HAP-1 (cell line): ENCODE results near the gene CISTR.
A peak's percentile ranks its signal among the peaks of the same experiment; 100 is the strongest.

Experiments used
- DNase-seq, 2 experiments: peaks; one replicate each; pipeline ENCODE4 v3.0.0-alpha.2; 2016 to 2020; ENCODE audit warnings: low spot score in 2 of 2
- H3K27me3 ChIP-seq: fragments of 250-450 bp; sonication (Bioruptor Pico); 2 replicates; pipeline ENCODE4 v1.5.1; 2020; ENCODE audit warnings: low read depth, mild to moderate bottlenecking, moderate library complexity
- H3K36me3 ChIP-seq: fragments of 250-450 bp; sonication (Bioruptor Pico); replicated peaks from 2 replicates; pipeline ENCODE4 v1.5.1; 2020; ENCODE audit warnings: mild to moderate bottlenecking
- H3K4me1 ChIP-seq: fragments of 250-450 bp; sonication (Bioruptor Pico); 2 replicates; pipeline ENCODE4 v1.5.1; 2020; ENCODE audit warnings: mild to moderate bottlenecking
- H3K4me3 ChIP-seq: fragments of 250-450 bp; sonication (Bioruptor Pico); 2 replicates; pipeline ENCODE4 v1.5.1; 2020; ENCODE audit warnings: mild to moderate bottlenecking, moderate library complexity
- H3K9me3 ChIP-seq: fragments of 250-450 bp; sonication (Bioruptor Pico); 2 replicates; pipeline ENCODE4 v1.5.1; 2020; ENCODE audit warnings: mild to moderate bottlenecking, moderate library complexity
- in situ Hi-C: fragments of 300-500 bp; cut with MboI; formaldehyde crosslinking; loops from 3 replicates; pipeline ENCODE4 v1.14.3; 2020; ENCODE audit warnings: low sequenced_read_pairs, inconsistent platforms, mixed read lengths

Gene CISTR

DNA sequence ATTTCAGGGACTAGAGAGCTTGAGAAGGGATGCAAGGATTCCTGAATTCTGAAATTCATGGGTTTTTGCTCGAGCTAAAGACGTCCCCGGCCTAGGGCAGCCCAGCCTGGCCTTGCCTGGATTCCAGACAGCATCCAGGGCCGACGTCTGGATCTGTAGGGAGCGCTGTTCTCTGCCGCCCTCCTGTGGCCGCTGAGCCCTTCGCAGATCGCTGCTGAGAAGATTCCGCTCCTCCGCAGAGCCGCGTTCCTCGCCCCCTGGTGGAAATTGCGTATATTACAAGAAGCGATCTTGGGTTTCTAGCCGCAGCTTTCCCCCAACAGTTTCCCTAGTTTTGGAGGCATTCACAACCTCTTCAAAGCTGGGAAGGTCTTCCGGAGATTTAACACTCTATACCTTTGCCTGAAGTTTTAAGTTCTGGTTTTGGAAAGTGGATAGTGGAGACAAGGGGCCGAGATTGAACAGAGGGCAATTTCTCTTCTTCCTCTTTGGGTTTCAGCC lies 5.1 kb downstream of the CISTR start:
- in situ Hi-C loops: no loop called here
- Histone ChIP-seq H3K27me3 (peaks cover 29% of the 10 kb centered on the region), H3K9me3 (no peaks in the 10 kb centered on the region), H3K4me1 (peaks cover 3% of the 10 kb centered on the region), H3K4me3 (no peak overlapping the region), H3K36me3 (no peaks in the 10 kb centered on the region)
- peak; percentile 82 to 95 for DNase-seq

DNA sequence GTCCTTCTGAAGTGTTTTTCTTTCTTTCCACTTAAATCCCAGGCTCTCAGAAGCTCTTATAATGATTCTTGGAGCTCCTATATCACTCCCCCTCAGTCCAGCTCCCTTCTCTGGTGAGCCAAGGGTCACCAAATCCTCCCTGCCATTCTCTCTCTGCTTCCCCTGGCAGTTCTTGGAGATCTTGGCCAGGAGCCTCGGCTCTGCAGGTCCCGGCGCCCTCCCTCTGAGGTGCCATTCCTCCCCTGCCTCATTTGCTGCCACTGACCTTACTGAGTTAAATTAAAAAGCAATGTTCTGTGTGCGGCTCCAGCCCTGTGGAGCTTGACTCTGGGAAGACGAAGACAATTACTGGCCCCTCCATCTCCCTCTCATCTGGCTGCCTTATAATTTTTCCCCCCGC lies 7.0 kb downstream of the CISTR start:
- H3K4me3 ChIP-seq: no peak overlapping the region
- H3K4me1 ChIP-seq: no peaks in the 10 kb centered on the region; the same call in 1 of the 2 replicates
- no peaks in the 10 kb centered on the region for H3K36me3 ChIP-seq
- H3K9me3 ChIP-seq: no peaks in the 10 kb centered on the region
- DNase-seq: no peak
- peaks cover 17% of the 10 kb centered on the region for H3K27me3 ChIP-seq
- in situ Hi-C loops: loop anchor here (5.0 kb wide), 1 partner anchor 42 kb away; no protein-coding TSS in a partner anchor

DNA sequence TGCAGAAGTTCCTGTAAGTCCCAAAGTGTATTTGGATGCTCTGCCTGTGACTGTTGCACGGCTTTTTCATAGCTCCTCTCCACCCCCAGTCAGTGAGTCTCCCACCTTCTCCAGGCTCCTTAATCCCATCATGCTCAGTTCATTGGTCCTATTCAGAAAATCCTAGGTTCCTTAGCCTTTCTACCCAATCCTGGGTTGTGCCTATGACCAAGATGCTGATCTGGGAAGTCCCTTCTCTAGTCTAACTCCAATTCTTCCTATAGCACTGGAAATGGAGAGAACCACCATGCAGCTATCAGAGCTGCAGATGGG lies 7.7 kb downstream of the CISTR start:
- in situ Hi-C loops: loop anchor here (5.0 kb wide), 1 partner anchor 42 kb away; no protein-coding TSS in a partner anchor
- no peak overlapping the region for H3K4me3 ChIP-seq
- H3K4me1 ChIP-seq: no peaks in the 10 kb centered on the region; the same call in 1 of the 2 replicates
- no peaks in the 10 kb centered on the region for H3K9me3 ChIP-seq
- H3K27me3 ChIP-seq: peaks cover 23% of the 10 kb centered on the region
- DNase-seq: no peak
- H3K36me3 ChIP-seq: no peaks in the 10 kb centered on the region

- peak; percentile 66 to 75 for DNase-seq
- no peaks in the 10 kb centered on the region for H3K9me3 ChIP-seq
- peaks cover 26% of the 10 kb centered on the region for H3K27me3 ChIP-seq
- peak overlapping the region; percentile 1; the same call in 1 of the 2 replicates for H3K4me3 ChIP-seq
- no peaks in the 10 kb centered on the region; the same call in 1 of the 2 replicates for H3K4me1 ChIP-seq
- no peaks in the 10 kb centered on the region for H3K36me3 ChIP-seq
- in situ Hi-C loops: loop anchor here (5.0 kb wide), 1 partner anchor 41 kb away; no protein-coding TSS in a partner anchor
Observed at GRCh38 chr12:53743266-53744129, 8.3 kb downstream of the CISTR start.

- H3K4me1 ChIP-seq: no peaks in the 10 kb centered on the region; the same call in 1 of the 2 replicates
- in situ Hi-C loops: loop anchor here (5.0 kb wide), 1 partner anchor 38 kb away; no protein-coding TSS in a partner anchor
- no peak overlapping the region for H3K4me3 ChIP-seq
- DNase-seq: no peak
- no peaks in the 10 kb centered on the region for H3K9me3 ChIP-seq
- H3K27me3 ChIP-seq: peaks cover 40% of the 10 kb centered on the region
- no peaks in the 10 kb centered on the region for H3K36me3 ChIP-seq
Observed at GRCh38 chr12:53740130-53740491, 11.7 kb downstream of the CISTR start.

DNA sequence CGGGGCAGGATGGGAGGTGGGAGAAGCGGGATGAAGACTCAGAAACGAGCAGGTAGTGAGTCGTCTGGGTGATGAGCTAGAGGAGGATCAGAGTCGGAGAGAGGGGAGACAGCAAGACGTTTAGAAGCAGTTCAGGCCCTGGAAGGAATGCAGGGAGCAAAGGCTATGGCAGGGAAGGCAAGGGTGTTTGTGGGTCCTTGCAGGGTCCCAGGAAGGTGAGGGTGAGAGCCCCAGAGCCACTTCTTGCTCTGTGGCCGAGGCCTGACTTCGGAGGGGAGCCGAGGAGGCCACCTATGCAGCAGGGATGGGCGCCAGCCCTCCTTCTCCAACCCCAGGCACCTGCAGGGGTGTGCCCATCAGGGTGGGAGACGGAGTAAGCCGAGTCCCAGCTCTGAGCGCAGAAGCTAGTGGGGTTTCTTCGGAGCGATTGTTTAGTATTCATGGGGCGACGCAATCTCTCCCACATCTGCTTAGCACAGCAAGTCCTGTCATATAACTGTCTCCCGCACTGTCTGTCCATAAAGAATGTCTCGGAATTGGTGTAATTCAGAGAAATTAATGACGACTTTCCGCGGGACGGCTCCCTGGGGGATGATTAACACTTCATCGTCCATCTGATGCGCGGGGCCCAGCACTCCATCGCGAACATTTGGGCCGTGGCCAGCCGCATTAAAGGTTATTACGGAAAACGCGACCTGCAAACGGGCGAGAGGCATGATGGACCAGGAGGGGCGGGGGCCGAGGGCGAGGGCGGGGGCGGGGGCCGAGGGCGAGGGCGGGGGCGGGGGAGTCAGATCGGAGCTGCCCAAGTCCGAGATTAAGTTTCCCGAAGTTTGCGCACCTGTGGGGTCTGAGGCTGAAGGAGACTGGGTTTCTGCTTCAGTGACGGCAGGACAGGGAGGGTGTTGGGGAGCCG lies 12.3 kb downstream of the CISTR start:
- Histone ChIP-seq H3K9me3 (no peaks in the 10 kb centered on the region), H3K36me3 (no peaks in the 10 kb centered on the region), H3K27me3 (peaks cover 37% of the 10 kb centered on the region), H3K4me3 (no peak overlapping the region), H3K4me1 (no peaks in the 10 kb centered on the region; the same call in 1 of the 2 replicates)
- in situ Hi-C loops: loop anchor here (5.0 kb wide), 1 partner anchor 37 kb away; no protein-coding TSS in a partner anchor
- DNase-seq: peak in 1 of 2 experiments; percentile 37

- Histone ChIP-seq H3K27me3 (peaks cover 33% of the 10 kb centered on the region), H3K9me3 (no peaks in the 10 kb centered on the region), H3K4me3 (no peak overlapping the region), H3K4me1 (no peaks in the 10 kb centered on the region; the same call in none of the 2 replicates), H3K36me3 (no peaks in the 10 kb centered on the region)
- peak in 1 of 2 experiments; percentile 41 for DNase-seq
- in situ Hi-C loops: no loop called here
Observed at GRCh38 chr12:53738406-53739213, 13.2 kb downstream of the CISTR start.

GRCh38 chr12:53737951-53738405 lies 13.8 kb downstream of the CISTR start:
- DNase-seq: no peak
- H3K9me3 ChIP-seq: no peaks in the 10 kb centered on the region
- H3K4me1 ChIP-seq: peaks cover 4% of the 10 kb centered on the region
- H3K36me3 ChIP-seq: no peaks in the 10 kb centered on the region
- in situ Hi-C loops: no loop called here
- no peak overlapping the region for H3K4me3 ChIP-seq
- peaks cover 35% of the 10 kb centered on the region for H3K27me3 ChIP-seq

DNA sequence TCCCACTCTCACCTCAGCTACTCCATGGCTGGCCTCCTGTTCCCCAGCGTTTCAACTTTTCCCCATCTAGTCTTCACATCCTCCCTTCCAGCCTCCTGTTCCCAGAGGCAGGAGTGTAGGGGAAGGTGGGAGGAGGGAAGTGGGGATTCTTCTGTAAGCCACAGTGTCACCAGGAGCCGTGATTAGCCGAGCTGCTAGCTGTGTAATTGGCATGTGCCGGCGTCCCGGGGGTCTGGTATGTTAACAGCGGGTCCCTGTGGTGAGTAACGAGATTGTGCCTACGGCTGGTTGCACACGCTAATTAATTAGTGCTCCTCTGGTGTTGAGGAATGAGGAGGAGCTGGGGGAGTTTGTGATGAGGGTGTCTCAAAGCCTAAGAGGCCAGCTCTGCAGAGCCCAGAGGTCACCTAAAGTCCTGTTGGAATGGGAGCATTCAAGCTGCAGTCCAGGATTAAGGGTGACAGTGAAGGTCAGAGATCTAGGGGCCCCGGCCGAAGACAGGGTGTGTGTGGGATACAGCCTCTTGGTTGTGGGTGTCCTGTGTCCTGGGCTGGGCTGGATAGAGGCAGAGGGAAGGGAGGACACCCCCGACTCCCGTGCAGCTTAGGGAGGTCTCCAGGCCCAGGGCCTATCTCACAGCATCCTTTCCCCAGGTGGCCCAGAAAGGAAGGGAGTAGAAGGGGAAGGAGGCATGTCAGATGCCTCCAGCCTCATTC lies 14.5 kb downstream of the CISTR start:
- Histone ChIP-seq H3K4me1 (peaks cover 4% of the 10 kb centered on the region), H3K27me3 (peaks cover 39% of the 10 kb centered on the region), H3K36me3 (no peaks in the 10 kb centered on the region), H3K9me3 (no peaks in the 10 kb centered on the region), H3K4me3 (no peak overlapping the region)
- in situ Hi-C loops: no loop called here
- DNase-seq: no peak

DNA sequence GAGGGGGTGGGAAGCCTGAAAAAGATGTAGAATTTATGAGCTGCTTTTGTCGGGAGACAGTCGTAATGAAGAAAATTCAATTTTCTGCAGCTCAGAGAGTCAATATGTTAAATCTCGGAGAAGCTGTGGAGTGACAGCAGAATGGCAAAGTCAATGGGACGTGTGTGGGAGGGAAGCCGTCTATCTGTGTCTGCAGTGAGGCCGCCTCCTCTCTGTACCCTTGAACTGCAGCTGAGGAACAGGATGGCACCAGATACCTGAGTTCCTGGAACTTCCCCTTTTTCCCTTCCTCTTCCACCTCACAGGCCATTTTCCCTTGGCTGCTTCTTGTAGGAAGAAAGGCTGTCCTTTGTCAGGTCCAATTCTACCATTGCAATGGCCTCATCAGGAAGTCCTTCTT lies 15.2 kb downstream of the CISTR start:
- Histone ChIP-seq H3K36me3 (no peaks in the 10 kb centered on the region), H3K4me3 (no peak overlapping the region), H3K27me3 (peaks cover 39% of the 10 kb centered on the region), H3K4me1 (peaks cover 4% of the 10 kb centered on the region), H3K9me3 (no peaks in the 10 kb centered on the region)
- in situ Hi-C loops: no loop called here
- no peak for DNase-seq

DNA sequence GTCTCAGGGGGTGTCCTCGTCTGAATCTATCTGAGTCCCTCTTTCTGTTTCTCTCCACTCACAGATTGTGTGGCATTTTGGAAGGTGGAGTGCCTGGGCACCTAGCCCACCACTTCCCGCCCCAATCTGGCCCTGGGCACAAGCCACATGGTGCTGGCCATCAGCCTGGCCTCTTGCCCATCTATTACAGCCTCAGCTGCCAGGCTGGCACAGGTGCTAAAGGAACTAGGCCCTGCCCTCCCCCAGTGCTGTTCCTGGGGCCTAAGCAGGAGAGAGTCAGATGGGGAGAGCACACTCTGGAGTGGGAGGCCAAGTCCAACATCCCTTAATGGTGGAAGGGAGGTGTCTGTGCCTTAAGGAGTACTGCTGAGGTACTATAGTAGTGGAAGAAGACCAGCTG lies 16.2 kb downstream of the CISTR start:
- H3K36me3 ChIP-seq: no peaks in the 10 kb centered on the region
- peaks cover 4% of the 10 kb centered on the region for H3K4me1 ChIP-seq
- H3K4me3 ChIP-seq: no peak overlapping the region
- H3K27me3 ChIP-seq: peaks cover 39% of the 10 kb centered on the region
- in situ Hi-C loops: no loop called here
- H3K9me3 ChIP-seq: no peaks in the 10 kb centered on the region
- DNase-seq: no peak

GRCh38 chr12:53734425-53734824 lies 17.4 kb downstream of the CISTR start:
- Histone ChIP-seq H3K4me1 (peaks cover 4% of the 10 kb centered on the region), H3K9me3 (no peaks in the 10 kb centered on the region), H3K36me3 (no peaks in the 10 kb centered on the region), H3K4me3 (no peak overlapping the region), H3K27me3 (peaks cover 35% of the 10 kb centered on the region)
- no peak for DNase-seq
- in situ Hi-C loops: no loop called here
